K562 (cell line): ENCODE results near the gene BAHD1. TPM values are rescaled to one million over a fixed set of nuclear protein-coding genes. Genes with fewer than 3 reads are reported as not detected.

Experiments used
- ADNP ChIP-seq: fragments of 200-800 bp; sonication (Bioruptor generic); IDR thresholded peaks from 2 replicates; pipeline ENCODE4 v1.6.1; 2016; ENCODE audit warnings: missing genetic modification characterization, missing compliant biosample characterization
- CHD2 ChIP-seq: IDR thresholded peaks from 2 replicates; pipeline ENCODE4 v1.6.1; 2011; ENCODE audit warnings: low read depth, low read length
- DLX4 ChIP-seq: fragments of 250-450 bp; sonication (Bioruptor Pico); IDR thresholded peaks from 2 replicates; pipeline ENCODE4 v1.6.1; 2021; ENCODE audit warnings: mild to moderate bottlenecking
- ETS2 ChIP-seq: IDR thresholded peaks from 2 replicates; pipeline ENCODE4 v1.6.1; 2016; ENCODE audit warnings: borderline replicate concordance, missing genetic modification characterization, mild to moderate bottlenecking, moderate library complexity, missing compliant biosample characterization; ENCODE audit not compliant: poor library complexity, severe bottlenecking
- EWSR1 ChIP-seq: fragments of 450-650 bp; IDR thresholded peaks from 2 replicates; pipeline ENCODE4 v1.6.1; 2018; ENCODE audit warnings: borderline replicate concordance, mild to moderate bottlenecking, low read depth, moderate library complexity; ENCODE audit not compliant: partially characterized antibody
- GATAD2B ChIP-seq: fragments of 450-650 bp; IDR thresholded peaks from 2 replicates; pipeline ENCODE4 v1.6.1; 2017; ENCODE audit warnings: mild to moderate bottlenecking, borderline replicate concordance
- HDAC2 ChIP-seq: fragments of 450-650 bp; IDR thresholded peaks from 2 replicates; pipeline ENCODE4 v1.6.1; 2016; ENCODE audit warnings: mild to moderate bottlenecking
- HDAC8 ChIP-seq: fragments of 450-650 bp; IDR thresholded peaks from 2 replicates; pipeline ENCODE4 v1.6.1; 2016; ENCODE audit warnings: mild to moderate bottlenecking, missing genetic modification characterization, moderate library complexity, missing compliant biosample characterization
- HOMEZ ChIP-seq: fragments of 250-450 bp; sonication (Bioruptor Pico); IDR thresholded peaks from 2 replicates; pipeline ENCODE4 v1.4.0; 2020; ENCODE audit warnings: mild to moderate bottlenecking, moderate library complexity
- KDM4B ChIP-seq, 2 experiments: fragments of 450-650 bp in 1 of 2; sonication (generic) in 1 of 2; IDR thresholded peaks; 2 replicates each; pipeline ENCODE4 v1.6.1; 2016 to 2017; ENCODE audit warnings: borderline replicate concordance in 2 of 2, antibody characterized with exemption in 1 of 2, low read depth in 1 of 2, mild to moderate bottlenecking in 1 of 2
- POLR3G ChIP-seq: IDR thresholded peaks from 2 replicates; pipeline ENCODE4 v1.6.1; 2011; ENCODE audit not compliant: insufficient read length, insufficient replicate concordance; ENCODE audit errors: extremely low read depth
- PRDM10 ChIP-seq: fragments of 450-650 bp; IDR thresholded peaks from 2 replicates; pipeline ENCODE4 v1.6.1; 2018; ENCODE audit not compliant: partially characterized antibody
- RBFOX2 ChIP-seq: fragments of 200-400 bp; formaldehyde crosslinking; IDR thresholded peaks from 2 replicates; pipeline ENCODE4 v1.6.1; 2017; ENCODE audit warnings: low read depth, mild to moderate bottlenecking, low read length, moderate library complexity
- SMAD2 ChIP-seq: fragments of 150-350 bp; IDR thresholded peaks from 2 replicates; pipeline ENCODE4 v1.6.1; 2014; ENCODE audit warnings: low read depth, mild to moderate bottlenecking, low read length
- THRAP3 ChIP-seq: fragments of 450-650 bp; IDR thresholded peaks from 2 replicates; pipeline ENCODE4 v1.6.1; 2016; ENCODE audit warnings: mild to moderate bottlenecking, inconsistent platforms, borderline replicate concordance
- ZBTB7A ChIP-seq: IDR thresholded peaks from 2 replicates; pipeline ENCODE4 v1.6.1; 2011; ENCODE audit warnings: low read depth, mild to moderate bottlenecking, low read length, moderate library complexity, borderline replicate concordance; ENCODE audit not compliant: control insufficient read depth
- ZBTB8A ChIP-seq: fragments of 450-650 bp; IDR thresholded peaks from 2 replicates; pipeline ENCODE4 v1.6.1; 2018; ENCODE audit warnings: mild to moderate bottlenecking, moderate library complexity; ENCODE audit not compliant: partially characterized antibody
- ZNF143 ChIP-seq: sonication (generic); formaldehyde crosslinking; IDR thresholded peaks from 2 replicates; pipeline ENCODE4 v1.9.0; 2022; ENCODE audit warnings: mild to moderate bottlenecking, missing genetic modification reagents
- ZNF175 ChIP-seq: fragments of 200-800 bp; sonication (Bioruptor generic); IDR thresholded peaks from 2 replicates; pipeline ENCODE4 v1.6.1; 2016; ENCODE audit warnings: low read depth, mild to moderate bottlenecking, missing genetic modification characterization, missing compliant biosample characterization
- ZNF75A ChIP-seq: fragments of 450-650 bp; formaldehyde crosslinking; IDR thresholded peaks from 2 replicates; pipeline ENCODE4 v1.4.0; 2020; ENCODE audit warnings: mild to moderate bottlenecking
- polyA plus RNA-seq, 8 experiments: library from polyadenylated mRNA; depleted of rRNA in 4 of 8; stranded (reverse) in 5 of 8; unstranded in 3 of 8; fragments of >200 nt; fragmentation: Nextera tagmentation in 2 of 8; fragmentation: Illumina TruSeq in 1 of 8; extraction: Ambion mirVana in 2 of 8; extraction: Trizol in 1 of 8; gene quantifications; 2 replicates each; pipeline versions ENCODE4 v1.2.1 to v1.2.3, GENCODE V29; 2011 to 2014; ENCODE audit warnings: inconsistent platforms in 1 of 8, missing spikeins in 1 of 8
- total RNA-seq, 7 experiments: library from RNA; depleted of rRNA in 6 of 7; stranded (reverse); fragments of >200 nt in 6 of 7; fragmentation: Illumina TruSeq in 2 of 7; extraction: Trizol in 2 of 7; gene quantifications; 2 replicates each; pipeline versions ENCODE4 v1.2.1 to v1.2.3, GENCODE V29; 2011 to 2021; ENCODE audit warnings: low replicate concordance in 1 of 7

BAHD1 gene
- total and polyA plus RNA-seq, 9 of the 15 experiments (the other 6 are each of a cell fraction or from before 2014, with no cell fraction given): 0.55 to 38.5 (median 11.5) TPM

GRCh38 chr15:40471105-40471807 is 30.5 kb downstream of the BAHD1 start (continued):
- peak; percentile 49 for TF ChIP-seq PRDM10
- no peak for TF ChIP-seq DLX4 (CRISPR knock-in tag)
- no peak for TF ChIP-seq THRAP3
- no peak for TF ChIP-seq ZNF175 (CRISPR knock-in tag)
- no peak for TF ChIP-seq ZNF143 (CRISPR knock-in tag)
- TF ChIP-seq CHD2: no peak
- peak; percentile 54 for TF ChIP-seq RBFOX2
- no peak for TF ChIP-seq POLR3G
- no peak for TF ChIP-seq ZBTB8A
- TF ChIP-seq HOMEZ (CRISPR knock-in tag): no peak
- no peak; the same call in 1 of the 2 replicates for TF ChIP-seq HDAC2
- peak; percentile 25; the same call in 1 of the 2 replicates for TF ChIP-seq ZBTB7A
- no peak for TF ChIP-seq KDM4B (IDR thresholded peaks at IDR 0.05; ENCODE audit: borderline replicate concordance in 2 of 2, low read depth in 1 of 2)
- TF ChIP-seq EWSR1: no peak
- no peak for TF ChIP-seq HDAC8 (tag)
- TF ChIP-seq ZNF75A (CRISPR knock-in tag): no peak
- TF ChIP-seq ADNP (tag): no peak
- TF ChIP-seq ETS2 (tag): no peak
- TF ChIP-seq SMAD2: no peak
- TF ChIP-seq GATAD2B: no peak
